ENCODE data around the gene FSTL5.

Gene FSTL5

DNA sequence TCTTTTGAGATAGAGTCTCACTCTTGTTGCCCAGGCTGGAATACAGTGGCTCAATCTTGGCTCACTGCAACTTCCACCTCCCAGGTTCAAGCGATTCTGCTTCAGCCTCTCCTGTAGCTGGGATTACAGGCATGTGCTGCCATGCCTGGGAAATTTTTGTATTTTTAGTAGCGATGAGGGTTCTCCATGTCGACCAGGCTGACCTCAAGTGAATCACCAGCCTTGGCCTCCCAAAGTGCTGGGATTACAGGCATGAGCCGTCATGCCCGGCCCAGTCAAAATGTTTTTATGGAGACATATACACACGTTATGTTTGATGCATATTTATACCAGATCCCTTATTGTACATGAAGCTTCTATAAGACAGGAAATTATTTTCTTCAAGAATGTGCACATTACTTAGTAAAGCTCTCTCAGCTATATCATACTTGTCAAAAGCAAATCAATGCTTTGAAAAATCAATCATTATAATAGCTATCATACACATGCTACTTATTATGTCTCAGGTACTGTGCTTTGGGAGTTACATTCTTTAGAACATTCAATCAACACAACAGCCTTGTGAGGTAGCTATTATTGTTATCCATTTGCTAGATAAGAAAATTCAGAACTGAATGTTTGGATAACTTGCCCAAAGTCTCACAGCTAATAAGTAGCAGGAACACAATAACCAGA is 269.2 kb downstream of the FSTL5 start:
- TF ChIP-seq, protein P1, sequence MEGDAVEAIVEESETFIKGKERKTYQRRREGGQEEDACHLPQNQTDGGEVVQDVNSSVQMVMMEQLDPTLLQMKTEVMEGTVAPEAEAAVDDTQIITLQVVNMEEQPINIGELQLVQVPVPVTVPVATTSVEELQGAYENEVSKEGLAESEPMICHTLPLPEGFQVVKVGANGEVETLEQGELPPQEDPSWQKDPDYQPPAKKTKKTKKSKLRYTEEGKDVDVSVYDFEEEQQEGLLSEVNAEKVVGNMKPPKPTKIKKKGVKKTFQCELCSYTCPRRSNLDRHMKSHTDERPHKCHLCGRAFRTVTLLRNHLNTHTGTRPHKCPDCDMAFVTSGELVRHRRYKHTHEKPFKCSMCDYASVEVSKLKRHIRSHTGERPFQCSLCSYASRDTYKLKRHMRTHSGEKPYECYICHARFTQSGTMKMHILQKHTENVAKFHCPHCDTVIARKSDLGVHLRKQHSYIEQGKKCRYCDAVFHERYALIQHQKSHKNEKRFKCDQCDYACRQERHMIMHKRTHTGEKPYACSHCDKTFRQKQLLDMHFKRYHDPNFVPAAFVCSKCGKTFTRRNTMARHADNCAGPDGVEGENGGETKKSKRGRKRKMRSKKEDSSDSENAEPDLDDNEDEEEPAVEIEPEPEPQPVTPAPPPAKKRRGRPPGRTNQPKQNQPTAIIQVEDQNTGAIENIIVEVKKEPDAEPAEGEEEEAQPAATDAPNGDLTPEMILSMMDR (conservative IDR thresholded peaks at IDR 0.05; ENCODE audit: low read depth, low read length) = no peak
- H3K4me3 ChIP-seq (ENCODE audit: low read length) = no peak overlapping the region
- DNase-seq (ENCODE audit: low read depth) = no peak

DNA sequence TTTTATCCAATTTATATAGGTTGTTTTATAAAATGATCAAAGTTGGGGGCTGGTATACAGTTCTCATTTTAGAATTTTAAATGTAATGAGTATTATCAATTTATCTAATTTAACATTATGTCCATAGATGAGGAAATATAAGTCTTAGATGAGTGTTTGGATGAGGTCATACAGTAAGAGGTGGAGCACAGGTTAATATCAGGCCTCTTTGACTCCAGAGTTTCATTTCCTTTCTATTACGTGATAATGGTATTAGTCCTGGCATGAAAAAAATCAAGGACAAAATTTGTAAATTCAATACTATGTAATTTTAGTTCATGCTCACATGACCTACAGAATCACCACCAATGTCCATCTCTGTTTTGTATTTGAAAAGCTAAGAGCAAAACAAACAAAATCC is 269.8 kb downstream of the FSTL5 start:
- DNase-seq (ENCODE audit: low read depth) = no peak
- no peak overlapping the region for H3K4me3 ChIP-seq (ENCODE audit: low read length)
- TF ChIP-seq, protein P1 (conservative IDR thresholded peaks at IDR 0.05; ENCODE audit: low read depth, low read length) = no peak

DNA sequence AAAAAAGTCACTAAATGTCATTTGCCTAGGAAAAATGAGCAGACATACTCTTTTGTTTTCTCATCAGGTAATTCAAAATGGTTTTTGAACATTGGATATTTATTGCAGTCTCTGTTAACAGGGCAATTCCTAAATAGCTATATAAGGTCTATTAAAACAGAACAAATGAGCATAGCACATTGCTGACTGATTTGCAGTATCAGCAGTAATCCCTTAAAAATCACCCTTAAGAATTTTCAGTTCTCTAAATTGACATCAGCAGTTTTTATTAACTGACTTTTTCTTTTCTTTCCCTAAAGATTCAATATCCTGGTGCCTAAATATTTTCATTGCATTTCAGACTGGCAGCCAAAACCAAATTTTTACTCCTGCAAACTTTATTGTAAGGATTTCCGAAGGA is 270.2 kb downstream of the FSTL5 start:
- DNase-seq (ENCODE audit: low read depth) = no peak
- TF ChIP-seq, protein P1 (conservative IDR thresholded peaks at IDR 0.05; ENCODE audit: low read depth, low read length) = no peak
- H3K4me3 ChIP-seq (ENCODE audit: low read length) = no peak overlapping the region

DNA sequence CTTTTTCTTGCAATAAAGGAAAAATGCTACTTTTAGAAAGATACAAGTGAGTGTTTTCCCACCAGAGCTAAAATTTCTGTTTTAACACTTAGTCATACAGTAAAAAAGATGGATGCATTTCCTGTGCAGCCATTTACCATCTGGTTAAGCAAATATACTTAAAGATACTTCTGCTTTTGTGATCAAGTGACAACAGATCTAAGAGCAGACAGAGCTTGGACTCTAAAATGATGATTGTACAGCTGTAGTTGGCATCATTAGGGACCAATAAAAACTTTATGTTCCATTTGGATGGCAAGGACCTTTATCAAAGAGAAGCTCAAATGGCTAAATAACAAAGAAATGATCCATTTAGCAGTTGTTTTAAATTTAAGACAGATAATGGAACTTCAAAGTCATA is 270.8 kb downstream of the FSTL5 start:
- TF ChIP-seq, protein P1 (conservative IDR thresholded peaks at IDR 0.05; ENCODE audit: low read depth, low read length) = no peak
- DNase-seq (ENCODE audit: low read depth) = no peak
- no peak overlapping the region for H3K4me3 ChIP-seq (ENCODE audit: low read length)

DNA sequence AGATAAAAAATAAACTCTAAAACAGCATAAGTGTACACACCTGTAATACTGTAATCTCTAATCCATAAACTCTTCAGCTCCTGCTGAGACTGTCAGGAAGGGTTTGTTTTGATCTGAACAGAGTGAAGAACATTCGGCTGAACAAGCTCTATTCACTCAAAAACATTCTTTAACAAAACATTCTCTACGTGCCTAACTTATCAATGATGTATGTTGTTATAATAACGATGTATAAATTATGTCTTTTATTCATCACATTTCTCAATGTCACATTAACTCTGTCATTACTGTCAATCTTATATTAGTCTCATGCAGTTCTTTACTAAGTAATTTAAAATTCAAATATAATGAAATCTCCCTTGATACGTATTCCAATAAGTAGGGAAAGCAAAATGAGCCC is 280.6 kb downstream of the FSTL5 start:
- H3K4me3 ChIP-seq (ENCODE audit: low read length) = no peak overlapping the region
- no peak for DNase-seq (ENCODE audit: low read depth)
- TF ChIP-seq, protein P1 (conservative IDR thresholded peaks at IDR 0.05; ENCODE audit: low read depth, low read length) = no peak

DNA sequence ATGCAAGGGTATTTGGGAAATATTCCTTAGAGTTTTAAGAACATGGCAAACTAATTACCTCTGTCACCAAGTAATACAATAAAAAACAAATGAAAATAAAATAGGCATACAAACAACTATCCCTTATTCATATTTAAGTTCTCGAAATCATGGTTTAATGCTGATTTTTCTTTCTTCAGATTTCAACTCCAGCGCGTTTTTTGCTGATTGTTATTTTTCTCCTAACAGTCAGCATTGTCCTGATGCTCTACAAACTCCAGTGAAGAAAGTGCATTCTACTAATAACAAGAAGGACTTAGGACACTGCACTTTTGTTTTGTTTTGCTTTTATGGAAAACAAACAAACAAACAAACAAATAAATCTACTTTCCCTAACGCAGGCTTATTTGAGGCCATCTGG is 282.4 kb downstream of the FSTL5 start:
- DNase-seq (ENCODE audit: low read depth) = no peak
- TF ChIP-seq, protein P1 (conservative IDR thresholded peaks at IDR 0.05; ENCODE audit: low read depth, low read length) = no peak
- H3K4me3 ChIP-seq (ENCODE audit: low read length) = no peak overlapping the region

DNA sequence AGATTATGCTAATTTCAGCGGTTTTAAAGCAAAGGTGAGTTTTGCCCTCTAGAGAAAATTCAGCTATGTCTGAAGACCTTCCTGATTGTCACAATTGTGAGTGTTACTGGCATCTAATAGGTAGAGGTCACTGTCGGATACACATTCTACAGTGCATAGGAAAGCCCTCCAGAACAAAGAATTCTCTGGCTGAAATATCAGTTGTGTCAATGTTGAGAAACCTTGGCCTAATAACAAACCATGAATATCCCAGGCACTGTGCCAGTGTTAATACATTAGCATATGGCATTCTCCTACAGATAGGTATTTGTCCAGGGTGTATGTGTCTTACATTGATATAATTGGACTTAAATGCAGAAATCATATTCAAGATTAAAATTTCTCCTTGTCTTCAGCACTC is 294.3 kb downstream of the FSTL5 start:
- TF ChIP-seq, protein P1 (conservative IDR thresholded peaks at IDR 0.05; ENCODE audit: low read depth, low read length) = no peak
- H3K4me3 ChIP-seq (ENCODE audit: low read length) = no peak overlapping the region
- DNase-seq (ENCODE audit: low read depth) = no peak

All from retinal pigment epithelial cell (primary cell).